Activated naive CD8-positive, alpha-beta T cell treated with anti-CD3 and anti-CD28 coated beads for 36 hours (primary cell): ENCODE data around the gene KRT4. TPM values are rescaled to one million over a fixed set of nuclear protein-coding genes. Genes with fewer than 3 reads are reported as not detected.
"Not testable (repeated sequence)": the region's sequence is repeated elsewhere in the genome, so short reads cannot be mapped to it uniquely, and the experiment has no call there.

Experiments used
- DNase-seq: peaks from one replicate; pipeline ENCODE4 v3.0.0; 2021
- H3K27ac Mint-ChIP-seq: one replicate; pipeline ENCODE4 v1.8.0; 2022; ENCODE audit warnings: mild to moderate bottlenecking, moderate library complexity, mixed read lengths
- H3K27me3 Mint-ChIP-seq: one replicate; pipeline ENCODE4 v1.8.0; 2022; ENCODE audit warnings: mild to moderate bottlenecking, mixed read lengths
- H3K36me3 Mint-ChIP-seq: one replicate; pipeline ENCODE4 v1.8.0; 2021; ENCODE audit warnings: mild to moderate bottlenecking, mixed read lengths
- H3K4me1 Mint-ChIP-seq: one replicate; pipeline ENCODE4 v1.8.0; 2021; ENCODE audit warnings: mixed read lengths
- H3K4me3 Mint-ChIP-seq: one replicate; pipeline ENCODE4 v1.8.0; 2022; ENCODE audit warnings: mild to moderate bottlenecking, moderate library complexity, mixed read lengths
- H3K9me3 Mint-ChIP-seq: one replicate; pipeline ENCODE4 v1.8.0; 2022; ENCODE audit warnings: mixed read lengths
- total RNA-seq, 2 experiments: library from RNA; stranded (reverse); gene quantifications; one replicate each; pipeline ENCODE4 v1.2.3, GENCODE V29; 2021

Gene KRT4
- total RNA-seq, 2 experiments from 2014 or later, result 0.22 TPM; not detected in 1

GRCh38 chr12:52797529-52797894 is 16.4 kb downstream of the KRT4 start:
- Mint-ChIP-seq H3K4me3 (no peak overlapping the region), H3K27me3 (no peaks in the 10 kb centered on the region), H3K9me3 (no peaks in the 10 kb centered on the region), H3K36me3 (no peaks in the 10 kb centered on the region), H3K4me1 (peaks cover 7% of the 10 kb centered on the region), H3K27ac (no peak overlapping the region)
- no peak for DNase-seq

GRCh38 chr12:52796839-52797528 is 16.9 kb downstream of the KRT4 start:
- H3K4me3 Mint-ChIP-seq, result no peak overlapping the region
- H3K27me3 Mint-ChIP-seq, result no peaks in the 10 kb centered on the region
- H3K36me3 Mint-ChIP-seq, result no peaks in the 10 kb centered on the region
- no peak for DNase-seq
- no peaks in the 10 kb centered on the region for H3K9me3 Mint-ChIP-seq
- H3K27ac Mint-ChIP-seq, result no peak overlapping the region
- peaks cover 9% of the 10 kb centered on the region for H3K4me1 Mint-ChIP-seq

GRCh38 chr12:52796429-52796794 is 17.5 kb downstream of the KRT4 start:
- Mint-ChIP-seq H3K4me3 (no peak overlapping the region), H3K27me3 (no peaks in the 10 kb centered on the region), H3K9me3 (no peaks in the 10 kb centered on the region), H3K27ac (no peak overlapping the region), H3K36me3 (no peaks in the 10 kb centered on the region), H3K4me1 (peaks cover 14% of the 10 kb centered on the region)
- no peak for DNase-seq

GRCh38 chr12:52795694-52796428 is 18.1 kb downstream of the KRT4 start, which contains the start of gene KRT3:
Gene KRT3, minus strand, starts transcription at chr12:52796117. Its CDS starts 75 bp downstream, at chr12:52796042.
- H3K9me3 Mint-ChIP-seq, result no peaks in the 10 kb centered on the region
- H3K36me3 Mint-ChIP-seq, result no peaks in the 10 kb centered on the region
- peaks cover under 1% of the 10 kb centered on the region for H3K27me3 Mint-ChIP-seq
- H3K4me1 Mint-ChIP-seq, result peaks cover 15% of the 10 kb centered on the region
- H3K27ac Mint-ChIP-seq, result no peak within 1 kb of the TSS
- no peak for DNase-seq
- no peak within 1 kb of the TSS for H3K4me3 Mint-ChIP-seq

- H3K36me3 Mint-ChIP-seq, H3K4me3 Mint-ChIP-seq, H3K9me3 Mint-ChIP-seq, H3K27ac Mint-ChIP-seq, DNase-seq, H3K27me3 Mint-ChIP-seq: not testable (repeated sequence)
- H3K4me1 Mint-ChIP-seq, result peaks cover 19% of the 10 kb centered on the region
These were observed 18.6 kb downstream of the KRT4 start for GRCh38 chr12:52795332-52795674.

GRCh38 chr12:52794479-52795331 is 19.2 kb downstream of the KRT4 start:
- no peak overlapping the region for H3K4me3 Mint-ChIP-seq

GRCh38 chr12:52792185-52793029 is 21.5 kb downstream of the KRT4 start:
- Mint-ChIP-seq H3K4me3 (no peak overlapping the region), H3K27me3 (peaks cover 32% of the 10 kb centered on the region), H3K9me3 (no peaks in the 10 kb centered on the region), H3K27ac (no peak overlapping the region), H3K36me3 (no peaks in the 10 kb centered on the region), H3K4me1 (peaks cover 24% of the 10 kb centered on the region)
- no peak for DNase-seq

More at GRCh38 chr12:52794479-52795331, 19.2 kb downstream of the KRT4 start:
- H3K9me3 Mint-ChIP-seq, result no peaks in the 10 kb centered on the region
- H3K36me3 Mint-ChIP-seq, result no peaks in the 10 kb centered on the region
- no peak overlapping the region for H3K27ac Mint-ChIP-seq
- H3K4me1 Mint-ChIP-seq, result peaks cover 22% of the 10 kb centered on the region
- no peak for DNase-seq
- H3K27me3 Mint-ChIP-seq, result peaks cover 12% of the 10 kb centered on the region

- no peaks in the 10 kb centered on the region for H3K36me3 Mint-ChIP-seq
- no peaks in the 10 kb centered on the region for H3K9me3 Mint-ChIP-seq
- peak; percentile 2 for DNase-seq
- H3K27ac Mint-ChIP-seq, result no peak overlapping the region
- H3K4me1 Mint-ChIP-seq, result peaks cover 24% of the 10 kb centered on the region
- peaks cover 32% of the 10 kb centered on the region for H3K27me3 Mint-ChIP-seq
- no peak overlapping the region for H3K4me3 Mint-ChIP-seq
These were observed 22.4 kb downstream of the KRT4 start for GRCh38 chr12:52791271-52792184.

GRCh38 chr12:52790427-52791270 is 23.3 kb downstream of the KRT4 start:
- Mint-ChIP-seq H3K27ac (no peak overlapping the region), H3K4me3 (no peak overlapping the region), H3K36me3 (no peaks in the 10 kb centered on the region), H3K4me1 (peaks cover 24% of the 10 kb centered on the region), H3K9me3 (no peaks in the 10 kb centered on the region), H3K27me3 (peaks cover 32% of the 10 kb centered on the region)
- no peak for DNase-seq

- DNase-seq, result peak; percentile 3
- Mint-ChIP-seq H3K9me3 (no peaks in the 10 kb centered on the region), H3K4me1 (peaks cover 24% of the 10 kb centered on the region), H3K36me3 (no peaks in the 10 kb centered on the region), H3K27me3 (peaks cover 32% of the 10 kb centered on the region), H3K27ac (no peak overlapping the region), H3K4me3 (no peak overlapping the region)
These were observed 24.1 kb downstream of the KRT4 start for GRCh38 chr12:52789637-52790426.

- Mint-ChIP-seq H3K4me1 (peaks cover 18% of the 10 kb centered on the region), H3K27ac (no peak overlapping the region), H3K4me3 (no peak overlapping the region), H3K27me3 (peaks cover 33% of the 10 kb centered on the region), H3K36me3 (no peaks in the 10 kb centered on the region), H3K9me3 (no peaks in the 10 kb centered on the region)
- DNase-seq, result no peak
These were observed 24.9 kb downstream of the KRT4 start for GRCh38 chr12:52788876-52789636.
